Activated CD8-positive, alpha-beta memory T cell treated with anti-CD3 and anti-CD28 coated beads, Interleukin-2, amount 10 ng/mL, durations not matched to agents 7 days and 5 days (primary cell): ENCODE measurements around the gene RNF114. TPM values are rescaled to one million over a fixed set of nuclear protein-coding genes. Genes with fewer than 3 reads are reported as not detected.
"Not testable (repeated sequence)": the region's sequence is repeated elsewhere in the genome, so short reads cannot be mapped to it uniquely, and the experiment has no call there.

ENCODE experiments used
- ATAC-seq: fragments of 150-1000 bp; cut with Tn5 transposase; one replicate; pipeline ENCODE4 v1.10.0; 2021; ENCODE audit warnings: moderate library complexity
- CTCF ChIA-PET: fragments of 350-600 bp; sonication (Branson Sonifier 250); formaldehyde crosslinking; loops from one replicate; lab custom pipeline; 2021; ENCODE audit warnings: antibody characterized with exemption; lab: Charles Lee
- DNase-seq: peaks from one replicate; pipeline ENCODE4 v3.0.0-alpha.2; 2020
- H3K27ac Mint-ChIP-seq: one replicate; pipeline ENCODE4 v1.8.0; 2021; ENCODE audit warnings: mild to moderate bottlenecking, mixed read lengths
- H3K27me3 Mint-ChIP-seq: one replicate; pipeline ENCODE4 v1.8.0; 2021; ENCODE audit warnings: mixed read lengths
- H3K36me3 Mint-ChIP-seq: one replicate; pipeline ENCODE4 v1.8.0; 2021; ENCODE audit warnings: mild to moderate bottlenecking, mixed read lengths
- H3K4me1 Mint-ChIP-seq: one replicate; pipeline ENCODE4 v1.8.0; 2021; ENCODE audit warnings: mixed read lengths
- H3K4me3 Mint-ChIP-seq: one replicate; pipeline ENCODE4 v1.8.0; 2021; ENCODE audit warnings: mild to moderate bottlenecking, moderate library complexity, mixed read lengths
- H3K9me3 Mint-ChIP-seq: one replicate; pipeline ENCODE4 v1.8.0; 2022; ENCODE audit warnings: low read depth, mixed read lengths
- total RNA-seq, 2 experiments: library from RNA; stranded (reverse); gene quantifications; one replicate each; pipeline ENCODE4 v1.2.3, GENCODE V29; 2021

Gene RNF114
- total RNA-seq, 2 experiments from 2014 or later, result 65.2 to 74.4 TPM

DNA sequence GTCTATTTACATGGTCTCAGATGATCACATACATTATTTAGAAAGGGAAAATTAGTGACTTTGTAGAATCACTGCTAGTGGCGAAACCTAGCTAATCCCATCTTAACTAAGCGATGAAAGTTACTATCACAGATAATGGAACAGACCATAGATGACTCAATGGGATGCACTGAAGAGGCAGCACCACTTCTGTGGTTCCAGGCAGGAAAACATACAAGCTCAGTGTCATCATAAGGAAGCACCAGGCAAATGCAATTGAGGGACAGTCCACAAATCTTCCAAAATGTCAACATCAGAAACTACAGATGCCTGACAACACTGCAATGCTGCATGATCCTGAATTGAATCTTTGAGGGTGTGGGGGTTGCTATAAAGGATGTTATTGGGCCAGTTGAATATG, 30.7 kb downstream of the RNF114 start:
- CTCF ChIA-PET, result interaction anchor here (0.7 to 4.8 kb wide), 3 partner anchors 12 to 214 kb away, joined by 3 to 28 read pairs (median 17); no protein-coding TSS in a partner anchor
- H3K27me3 Mint-ChIP-seq, result no peaks in the 10 kb centered on the region
- no peak overlapping the region for H3K27ac Mint-ChIP-seq
- ATAC-seq, result no peak
- DNase-seq, result no peak
- no peak overlapping the region for H3K4me3 Mint-ChIP-seq
- H3K4me1 Mint-ChIP-seq, result no peaks in the 10 kb centered on the region
- no peaks in the 10 kb centered on the region for H3K36me3 Mint-ChIP-seq
- H3K9me3 Mint-ChIP-seq, result no peaks in the 10 kb centered on the region

DNA sequence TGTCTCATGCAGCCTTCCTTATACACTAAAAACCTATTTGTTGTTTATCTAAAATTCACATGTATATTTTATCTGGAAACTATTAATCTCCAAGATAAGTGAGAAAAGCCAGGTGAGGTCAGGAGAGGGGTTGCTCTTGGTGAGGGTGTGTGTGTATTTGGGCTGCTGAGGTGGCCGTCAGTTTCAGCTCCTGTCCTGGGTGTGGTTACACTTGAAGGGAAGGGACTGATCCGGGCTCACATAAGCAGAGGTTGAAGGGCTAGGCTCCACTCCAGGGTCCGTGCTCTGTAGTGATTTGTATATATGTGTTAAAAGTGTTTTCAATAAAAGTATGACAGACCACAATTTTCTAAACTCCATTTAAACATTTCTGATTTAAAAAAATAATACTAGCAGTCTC, 33.0 kb downstream of the RNF114 start:
- ATAC-seq (no peak), DNase-seq (no peak)
- H3K9me3 Mint-ChIP-seq, result no peaks in the 10 kb centered on the region
- CTCF ChIA-PET, result interaction anchor here (0.6 to 2.4 kb wide), 3 partner anchors 10 to 502 kb away, joined by 3 to 20 read pairs (median 5); no protein-coding TSS in a partner anchor
- no peaks in the 10 kb centered on the region for H3K27me3 Mint-ChIP-seq
- no peaks in the 10 kb centered on the region for H3K4me1 Mint-ChIP-seq
- no peak overlapping the region for H3K27ac Mint-ChIP-seq
- H3K4me3 Mint-ChIP-seq, result no peak overlapping the region
- H3K36me3 Mint-ChIP-seq, result no peaks in the 10 kb centered on the region

- H3K9me3 Mint-ChIP-seq, result no peaks in the 10 kb centered on the region
- no peaks in the 10 kb centered on the region for H3K36me3 Mint-ChIP-seq
- no peak overlapping the region for H3K4me3 Mint-ChIP-seq
- no peak overlapping the region for H3K27ac Mint-ChIP-seq
- H3K4me1 Mint-ChIP-seq, result no peaks in the 10 kb centered on the region
- H3K27me3 Mint-ChIP-seq, result no peaks in the 10 kb centered on the region
- ATAC-seq (no peak), DNase-seq (no peak)
- CTCF ChIA-PET, result interaction anchor here (0.6 to 16.2 kb wide), 5 partner anchors 9 to 501 kb away, joined by 3 to 481 read pairs (median 5); no protein-coding TSS in a partner anchor
Measured at GRCh38 chr20:49969946-49970345, 33.7 kb downstream of the RNF114 start.

DNA sequence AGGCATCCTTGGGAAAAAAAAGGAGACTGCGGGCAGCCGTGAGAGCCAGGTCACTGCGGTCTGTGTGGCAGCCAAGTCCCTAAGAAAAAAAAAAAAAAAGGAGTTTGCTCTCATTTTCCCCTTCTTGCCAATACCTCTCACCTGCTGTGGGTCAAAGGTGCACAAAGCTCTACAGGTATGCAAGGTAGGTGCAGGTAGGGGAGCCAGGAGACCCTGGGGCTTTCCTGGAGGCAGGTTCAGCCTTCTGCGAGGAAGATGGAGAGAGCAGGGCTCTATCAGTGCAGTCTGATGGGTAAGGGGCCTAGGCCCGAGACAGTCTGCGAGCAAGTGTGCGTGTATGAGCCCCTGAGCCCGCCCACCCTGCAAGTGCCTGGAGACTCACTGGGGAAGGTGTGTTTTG, 34.3 kb downstream of the RNF114 start:
- Mint-ChIP-seq H3K9me3 (no peaks in the 10 kb centered on the region), H3K36me3 (no peaks in the 10 kb centered on the region), H3K27ac (no peak overlapping the region), H3K4me3 (no peak overlapping the region), H3K27me3 (no peaks in the 10 kb centered on the region), H3K4me1 (no peaks in the 10 kb centered on the region)
- CTCF ChIA-PET, result interaction anchor here (1.2 to 16.2 kb wide), 3 partner anchors 8 to 100 kb away, joined by 3 to 481 read pairs (median 20); no protein-coding TSS in a partner anchor
- DNase-seq (no peak), ATAC-seq (no peak)

GRCh38 chr20:49973981-49974380, 37.8 kb downstream of the RNF114 start:
- ATAC-seq (no peak), DNase-seq (no peak)
- H3K27ac Mint-ChIP-seq, result no peak overlapping the region
- no peaks in the 10 kb centered on the region for H3K36me3 Mint-ChIP-seq
- H3K27me3 Mint-ChIP-seq, result peaks cover 5% of the 10 kb centered on the region
- peaks cover 3% of the 10 kb centered on the region for H3K4me1 Mint-ChIP-seq
- no peak overlapping the region for H3K4me3 Mint-ChIP-seq
- no peaks in the 10 kb centered on the region for H3K9me3 Mint-ChIP-seq
- CTCF ChIA-PET, result interaction anchor here (0.5 to 16.2 kb wide), 4 partner anchors 8 to 196 kb away, joined by 3 to 481 read pairs (median 4); no protein-coding TSS in a partner anchor

DNA sequence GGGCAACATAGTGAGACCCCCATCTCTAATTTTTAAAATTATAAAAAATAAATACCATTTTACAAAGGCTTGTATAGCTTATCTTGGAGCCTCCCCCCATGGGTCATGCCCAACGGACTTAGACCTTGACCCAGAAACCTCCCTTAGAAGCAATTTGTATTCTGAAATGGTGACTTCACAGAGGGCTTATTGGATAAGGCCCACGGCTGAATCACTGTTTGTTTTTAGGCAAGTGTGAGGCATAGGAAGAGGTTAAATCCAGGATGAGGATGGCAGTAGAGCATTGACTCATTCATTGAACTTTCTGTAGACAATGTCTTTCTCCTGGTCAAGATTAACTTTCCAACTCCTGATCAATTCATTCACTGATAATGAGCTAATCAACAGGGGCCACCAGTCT, 40.3 kb downstream of the RNF114 start:
- ATAC-seq, result no peak
- Mint-ChIP-seq H3K36me3 (no peaks in the 10 kb centered on the region), H3K27ac (no peak overlapping the region), H3K9me3 (no peaks in the 10 kb centered on the region), H3K4me3 (no peak overlapping the region), H3K27me3 (peaks cover 23% of the 10 kb centered on the region), H3K4me1 (peaks cover 3% of the 10 kb centered on the region)
- CTCF ChIA-PET, result interaction anchor here (1.2 to 16.2 kb wide), 6 partner anchors 12 to 193 kb away, joined by 4 to 481 read pairs (median 6); partner anchors contain the start of gene PEDS1
- DNase-seq, result no peak

GRCh38 chr20:49977740-49978139, 41.5 kb downstream of the RNF114 start:
- not testable (repeated sequence) for H3K36me3 Mint-ChIP-seq, H3K27ac Mint-ChIP-seq, DNase-seq, H3K4me1 Mint-ChIP-seq, ATAC-seq, H3K9me3 Mint-ChIP-seq, H3K4me3 Mint-ChIP-seq
- CTCF ChIA-PET, result interaction anchor here (1.0 to 16.2 kb wide), 12 partner anchors 8 to 306 kb away, joined by 3 to 481 read pairs (median 18); partner anchors contain the start of genes PEDS1 and RNF114
- H3K27me3 Mint-ChIP-seq, result peaks cover 30% of the 10 kb centered on the region

GRCh38 chr20:49978685-49979029, 42.5 kb downstream of the RNF114 start:
- CTCF ChIA-PET, result interaction anchor here (0.8 to 16.2 kb wide), 51 partner anchors 9 to 610 kb away, joined by 3 to 481 read pairs (median 5); partner anchors contain the start of genes PEDS1, RNF114 and UBE2V1
- DNase-seq (no peak), ATAC-seq (no peak)
- peaks cover 30% of the 10 kb centered on the region for H3K27me3 Mint-ChIP-seq
- no peak overlapping the region for H3K4me3 Mint-ChIP-seq
- no peaks in the 10 kb centered on the region for H3K36me3 Mint-ChIP-seq
- no peaks in the 10 kb centered on the region for H3K9me3 Mint-ChIP-seq
- H3K27ac Mint-ChIP-seq, result no peak overlapping the region
- peaks cover 17% of the 10 kb centered on the region for H3K4me1 Mint-ChIP-seq

GRCh38 chr20:49979030-49979832, 43.0 kb downstream of the RNF114 start:
- DNase-seq (peak; percentile 73), ATAC-seq (peak; percentile 60)
- no peak overlapping the region for H3K4me3 Mint-ChIP-seq
- CTCF ChIA-PET, result interaction anchor here (0.5 to 16.2 kb wide), 62 partner anchors 9 to 609 kb away, joined by 3 to 481 read pairs (median 5); partner anchors contain the start of genes PEDS1, RNF114 and UBE2V1
- H3K27ac Mint-ChIP-seq, result no peak overlapping the region
- H3K4me1 Mint-ChIP-seq, result peaks cover 18% of the 10 kb centered on the region
- H3K36me3 Mint-ChIP-seq, result no peaks in the 10 kb centered on the region
- peaks cover 30% of the 10 kb centered on the region for H3K27me3 Mint-ChIP-seq
- no peaks in the 10 kb centered on the region for H3K9me3 Mint-ChIP-seq

DNA sequence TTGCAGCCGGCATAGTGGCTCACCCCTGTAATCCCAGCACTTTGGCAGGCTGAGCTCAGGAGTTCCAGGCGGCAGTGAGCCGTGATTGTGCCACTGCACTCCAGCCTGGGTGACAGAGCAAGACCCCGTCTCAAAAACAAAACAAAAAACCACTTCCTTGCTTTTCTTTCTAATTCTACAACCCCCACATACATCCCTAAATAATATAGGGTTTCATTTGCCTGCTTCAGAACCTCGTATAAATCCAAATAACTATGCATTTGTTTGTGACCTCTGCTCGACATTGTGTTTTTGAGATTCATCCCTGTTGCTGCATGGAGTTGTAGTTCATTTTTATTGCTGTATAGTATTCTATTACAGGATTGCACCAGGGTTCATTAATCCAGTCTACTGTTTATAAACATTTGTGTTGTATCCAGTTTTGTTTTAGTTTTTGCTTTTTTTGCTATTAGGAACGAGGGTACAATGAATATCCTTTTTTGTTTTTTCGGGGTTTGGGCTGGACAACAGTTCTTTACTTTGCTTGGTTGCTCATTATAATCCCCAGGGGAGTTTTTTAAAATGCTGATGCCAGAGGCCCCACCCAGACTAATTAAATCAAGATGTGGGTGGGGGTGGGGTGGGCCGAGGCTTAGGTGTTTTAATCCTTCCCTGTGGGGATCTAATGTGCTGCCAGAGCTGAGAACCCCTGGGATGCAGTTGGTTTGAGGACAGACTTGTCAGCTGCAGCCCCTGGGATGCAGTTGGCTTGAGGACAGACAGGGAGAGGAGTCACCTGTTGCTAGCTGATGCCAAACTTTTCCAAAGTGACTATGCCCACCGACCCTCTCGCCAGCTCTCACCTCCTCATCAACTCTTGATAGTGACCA, 44.2 kb downstream of the RNF114 start:
- no peak for ATAC-seq
- no peaks in the 10 kb centered on the region for H3K9me3 Mint-ChIP-seq
- peaks cover 30% of the 10 kb centered on the region for H3K27me3 Mint-ChIP-seq
- H3K4me3 Mint-ChIP-seq, result no peak overlapping the region
- no peaks in the 10 kb centered on the region for H3K36me3 Mint-ChIP-seq
- no peak for DNase-seq
- CTCF ChIA-PET, result interaction anchor here (1.1 to 16.2 kb wide), 15 partner anchors 15 to 199 kb away, joined by 3 to 481 read pairs (median 7); partner anchors contain the start of gene RNF114
- H3K4me1 Mint-ChIP-seq, result peaks cover 18% of the 10 kb centered on the region
- H3K27ac Mint-ChIP-seq, result no peak overlapping the region

DNA sequence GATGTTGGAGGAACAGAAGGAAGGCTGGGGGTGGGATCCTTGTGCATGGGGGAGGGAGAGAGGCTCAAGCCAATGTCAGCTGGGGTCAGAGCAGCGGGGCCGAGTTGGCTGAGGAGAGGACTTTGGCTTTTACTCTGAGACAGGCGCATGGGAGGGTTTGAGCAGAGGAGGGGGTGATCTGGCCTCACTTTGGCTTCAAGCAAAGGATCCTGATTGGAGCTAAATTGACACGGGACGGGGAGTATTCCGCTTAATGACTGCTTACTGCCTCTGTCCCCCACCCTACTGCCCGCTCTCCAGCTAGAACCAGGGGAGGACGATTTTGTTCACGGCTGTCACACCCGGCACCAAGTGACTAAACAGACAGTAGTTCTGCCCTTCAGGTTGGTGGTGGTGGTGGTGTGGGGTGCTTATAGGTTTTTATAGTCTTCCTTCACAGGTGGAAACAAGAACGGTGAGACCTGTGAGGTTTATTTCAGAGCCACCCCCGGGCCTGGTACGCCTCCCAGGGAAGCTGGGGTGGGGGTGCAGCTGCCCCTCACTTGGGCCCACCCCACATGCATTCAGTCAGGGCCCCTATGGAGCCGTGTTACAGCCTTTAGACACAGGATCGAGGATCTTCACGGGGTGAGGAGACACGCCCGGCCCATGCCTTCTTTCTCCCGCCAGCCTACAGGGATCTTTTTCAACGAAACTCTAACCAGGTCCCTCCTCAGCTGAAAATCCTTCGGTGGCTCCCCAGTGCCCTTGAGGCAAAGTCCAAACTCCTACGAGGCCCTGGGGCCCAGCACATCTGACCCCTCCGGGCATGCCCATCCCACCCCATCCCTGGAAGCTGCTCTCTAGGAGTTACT, 45.2 kb downstream of the RNF114 start:
- no peak for DNase-seq
- Mint-ChIP-seq H3K9me3 (no peaks in the 10 kb centered on the region), H3K27me3 (peaks cover 30% of the 10 kb centered on the region), H3K27ac (no peak overlapping the region), H3K36me3 (no peaks in the 10 kb centered on the region), H3K4me1 (peaks cover 18% of the 10 kb centered on the region), H3K4me3 (no peak overlapping the region)
- no peak for ATAC-seq
- CTCF ChIA-PET, result interaction anchor here (0.5 to 16.2 kb wide), 15 partner anchors 25 to 202 kb away, joined by 3 to 481 read pairs (median 3); no protein-coding TSS in a partner anchor

DNA sequence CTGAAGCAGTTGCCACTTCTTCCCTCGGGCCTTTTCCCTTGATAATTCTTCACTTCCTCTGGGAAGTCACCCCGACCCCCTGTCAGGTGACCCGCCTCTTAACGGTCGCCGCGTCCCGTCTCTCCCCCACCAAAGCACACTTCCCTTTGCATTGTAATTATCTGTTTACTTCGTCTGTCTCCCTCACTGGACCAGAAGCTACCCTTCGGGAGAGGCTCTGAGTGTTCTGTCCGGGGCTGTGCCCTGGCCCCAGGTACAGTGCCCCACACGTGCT, 45.8 kb downstream of the RNF114 start:
- Mint-ChIP-seq H3K27ac (no peak overlapping the region), H3K4me3 (peak overlapping the region; percentile 11), H3K36me3 (no peaks in the 10 kb centered on the region), H3K27me3 (peaks cover 26% of the 10 kb centered on the region), H3K9me3 (no peaks in the 10 kb centered on the region), H3K4me1 (peaks cover 18% of the 10 kb centered on the region)
- no peak for DNase-seq
- CTCF ChIA-PET, result interaction anchor here (0.6 to 16.2 kb wide), 11 partner anchors 30 to 201 kb away, joined by 3 to 481 read pairs (median 3); no protein-coding TSS in a partner anchor
- no peak for ATAC-seq
